HUES48 (cell line): ENCODE measurements around the gene OPCML.

Source experiments
- H3K27ac ChIP-seq: one replicate; pipeline ENCODE4 v1.7.0; 2013; ENCODE audit warnings: low read depth, low read length, inconsistent platforms
- H3K27me3 ChIP-seq: 2 replicates; pipeline ENCODE4 v1.6.1; 2013; ENCODE audit warnings: mild to moderate bottlenecking, low read length; ENCODE audit not compliant: control insufficient read depth, insufficient read depth
- H3K36me3 ChIP-seq: 2 replicates; pipeline ENCODE4 v1.6.1; 2013; ENCODE audit warnings: low read length; ENCODE audit not compliant: control insufficient read depth, insufficient read depth
- H3K4me1 ChIP-seq: 2 replicates; pipeline ENCODE4 v1.6.1; 2013; ENCODE audit warnings: mild to moderate bottlenecking, low read length; ENCODE audit not compliant: control insufficient read depth, insufficient read depth
- H3K4me3 ChIP-seq: 2 replicates; pipeline ENCODE4 v1.5.1; 2013; ENCODE audit warnings: mild to moderate bottlenecking, low read depth, low read length
- H3K9ac ChIP-seq: 2 replicates; pipeline ENCODE4 v1.6.1; 2013; ENCODE audit warnings: mild to moderate bottlenecking, low read depth, low read length, moderate library complexity
- H3K9me3 ChIP-seq: 2 replicates; pipeline ENCODE4 v1.6.1; 2013; ENCODE audit warnings: low read length; ENCODE audit not compliant: control insufficient read depth, insufficient read depth

The OPCML gene

DNA sequence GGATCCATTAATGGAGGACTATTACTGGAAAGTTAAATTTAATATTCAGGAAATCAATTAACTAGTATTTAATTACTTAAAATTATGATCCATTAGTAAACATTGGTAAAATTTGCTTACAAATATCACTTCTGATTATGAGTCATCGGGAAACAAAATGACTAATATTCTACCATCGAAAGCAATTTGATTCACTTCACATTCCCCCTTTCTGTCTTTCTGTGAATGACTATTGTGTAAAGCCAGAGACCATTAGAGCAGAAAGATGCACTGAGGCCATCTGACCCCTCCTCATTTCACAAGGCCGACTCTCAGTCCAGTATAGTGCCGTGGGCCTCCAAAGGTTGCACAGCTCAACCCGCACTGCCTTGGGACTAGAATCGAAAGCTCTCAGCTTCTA lies 619.0 kb downstream of the OPCML start:
- H3K4me1 ChIP-seq = peaks cover 12% of the 10 kb centered on the region
- H3K9ac ChIP-seq = no peak overlapping the region
- H3K27ac ChIP-seq = no peak overlapping the region
- H3K27me3 ChIP-seq = no peaks in the 10 kb centered on the region
- H3K36me3 ChIP-seq = no peaks in the 10 kb centered on the region
- no peaks in the 10 kb centered on the region for H3K9me3 ChIP-seq
- no peak overlapping the region for H3K4me3 ChIP-seq

DNA sequence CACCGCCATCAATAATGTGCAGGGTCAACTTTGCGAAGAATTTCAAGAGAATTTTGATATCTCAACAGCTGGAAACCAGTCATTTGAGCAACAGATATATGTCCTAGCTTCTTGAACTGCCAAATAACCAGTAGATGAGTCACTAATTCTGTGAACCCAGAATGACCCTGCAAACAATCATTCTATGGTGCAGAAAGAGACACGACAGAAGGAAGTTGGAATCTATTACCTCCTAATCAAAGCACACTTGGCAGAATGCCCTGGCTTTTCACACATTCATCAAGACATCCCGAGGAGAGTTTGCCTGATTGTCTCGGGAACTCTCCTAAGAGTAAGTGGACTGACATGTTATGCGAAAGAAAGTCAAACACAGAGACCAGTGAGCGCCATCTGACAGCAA lies 621.1 kb downstream of the OPCML start:
- Histone ChIP-seq H3K9me3 (no peaks in the 10 kb centered on the region), H3K4me1 (peaks cover 12% of the 10 kb centered on the region), H3K9ac (no peak overlapping the region), H3K4me3 (no peak overlapping the region), H3K36me3 (no peaks in the 10 kb centered on the region), H3K27ac (no peak overlapping the region), H3K27me3 (no peaks in the 10 kb centered on the region)

DNA sequence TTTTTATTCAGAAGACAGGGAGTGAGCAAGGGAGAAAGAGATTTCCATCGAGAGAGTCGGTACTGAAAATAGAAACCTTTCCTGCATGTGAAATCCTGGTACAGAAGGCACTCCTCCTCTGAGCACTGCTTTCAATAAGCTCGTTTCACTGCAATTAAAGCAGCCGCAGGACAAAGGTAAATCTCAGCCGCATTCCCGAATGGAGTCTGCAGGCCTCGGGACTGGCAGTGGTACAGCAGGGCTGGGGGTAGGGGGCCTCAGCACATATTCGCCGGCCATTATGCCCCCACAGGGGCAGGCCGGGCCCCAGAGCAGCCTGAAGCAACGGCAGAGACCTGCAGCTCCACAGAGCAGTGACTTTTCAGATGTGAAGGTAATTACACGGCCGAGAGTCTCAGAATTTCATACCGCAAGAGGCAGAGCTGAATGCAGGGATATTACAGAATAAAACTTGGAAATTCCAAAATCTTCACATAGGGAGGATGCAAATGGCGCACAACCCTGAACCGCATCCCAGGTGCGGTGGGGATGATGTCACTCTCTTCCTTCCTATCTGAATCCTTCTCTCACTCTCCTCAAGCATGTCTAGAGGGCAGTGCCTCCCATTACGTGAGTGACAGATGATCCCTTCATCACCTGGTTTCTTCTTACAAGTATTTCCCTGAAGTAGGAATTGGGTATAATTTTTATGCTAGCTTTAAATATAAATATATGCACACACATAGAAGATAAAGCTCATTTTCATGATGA lies 622.1 kb downstream of the OPCML start:
- Histone ChIP-seq H3K4me1 (peaks cover 12% of the 10 kb centered on the region), H3K4me3 (no peak overlapping the region), H3K9me3 (no peaks in the 10 kb centered on the region), H3K27ac (no peak overlapping the region), H3K36me3 (no peaks in the 10 kb centered on the region), H3K9ac (no peak overlapping the region), H3K27me3 (no peaks in the 10 kb centered on the region)

DNA sequence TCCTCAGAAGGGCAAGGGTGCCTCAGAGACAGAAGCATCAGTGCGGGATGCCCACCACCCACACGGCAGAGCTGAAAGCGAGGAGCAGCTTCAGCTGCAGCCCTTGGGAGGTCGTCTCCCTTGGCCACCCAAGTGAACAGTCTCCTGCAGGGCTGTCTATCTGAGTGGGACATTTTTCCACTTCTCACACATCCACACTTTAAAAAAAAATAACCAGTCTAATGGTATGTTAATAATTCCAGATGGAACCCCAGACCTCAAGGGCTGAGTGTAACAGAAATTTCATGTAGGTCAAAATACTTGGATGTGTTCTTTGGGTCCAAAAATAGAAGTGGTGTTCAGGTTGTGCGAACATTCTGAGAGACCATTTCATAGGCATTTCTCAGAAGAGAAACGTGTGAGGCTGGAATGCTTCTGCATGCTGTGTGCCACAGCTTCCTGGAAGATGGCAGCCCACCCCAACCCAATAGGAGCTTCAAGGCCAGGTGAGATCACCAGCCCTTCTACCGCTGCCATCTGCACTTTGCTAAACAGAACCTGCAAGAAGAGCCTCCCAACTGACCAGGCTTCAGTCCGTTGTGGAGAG lies 623.2 kb downstream of the OPCML start:
- no peaks in the 10 kb centered on the region for H3K27me3 ChIP-seq
- H3K4me3 ChIP-seq = no peak overlapping the region
- no peak overlapping the region for H3K27ac ChIP-seq
- H3K4me1 ChIP-seq = peaks cover 17% of the 10 kb centered on the region
- H3K9me3 ChIP-seq = no peaks in the 10 kb centered on the region
- no peaks in the 10 kb centered on the region for H3K36me3 ChIP-seq
- H3K9ac ChIP-seq = no peak overlapping the region

DNA sequence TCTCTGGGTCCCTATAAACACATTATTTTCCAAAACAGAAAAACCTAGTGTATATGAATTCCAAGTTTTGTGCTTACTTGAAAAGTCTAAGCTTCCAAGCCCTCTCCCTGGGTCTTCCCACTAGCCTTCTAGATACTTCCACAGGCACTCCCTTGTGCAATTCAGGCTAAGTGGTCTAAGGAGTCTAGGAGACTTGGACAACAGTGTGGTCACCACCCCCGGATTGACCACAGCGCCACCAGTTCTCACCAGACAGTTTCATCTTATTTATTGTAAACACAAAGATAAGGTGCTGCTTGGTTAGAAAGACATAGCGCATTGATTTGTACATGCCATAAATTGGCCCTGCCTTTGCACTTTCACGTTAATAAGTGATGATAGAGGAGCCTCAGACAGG lies 623.9 kb downstream of the OPCML start:
- Histone ChIP-seq H3K9me3 (no peaks in the 10 kb centered on the region), H3K27ac (no peak overlapping the region), H3K9ac (no peak overlapping the region), H3K4me3 (no peak overlapping the region), H3K4me1 (peaks cover 17% of the 10 kb centered on the region), H3K36me3 (no peaks in the 10 kb centered on the region), H3K27me3 (no peaks in the 10 kb centered on the region)

DNA sequence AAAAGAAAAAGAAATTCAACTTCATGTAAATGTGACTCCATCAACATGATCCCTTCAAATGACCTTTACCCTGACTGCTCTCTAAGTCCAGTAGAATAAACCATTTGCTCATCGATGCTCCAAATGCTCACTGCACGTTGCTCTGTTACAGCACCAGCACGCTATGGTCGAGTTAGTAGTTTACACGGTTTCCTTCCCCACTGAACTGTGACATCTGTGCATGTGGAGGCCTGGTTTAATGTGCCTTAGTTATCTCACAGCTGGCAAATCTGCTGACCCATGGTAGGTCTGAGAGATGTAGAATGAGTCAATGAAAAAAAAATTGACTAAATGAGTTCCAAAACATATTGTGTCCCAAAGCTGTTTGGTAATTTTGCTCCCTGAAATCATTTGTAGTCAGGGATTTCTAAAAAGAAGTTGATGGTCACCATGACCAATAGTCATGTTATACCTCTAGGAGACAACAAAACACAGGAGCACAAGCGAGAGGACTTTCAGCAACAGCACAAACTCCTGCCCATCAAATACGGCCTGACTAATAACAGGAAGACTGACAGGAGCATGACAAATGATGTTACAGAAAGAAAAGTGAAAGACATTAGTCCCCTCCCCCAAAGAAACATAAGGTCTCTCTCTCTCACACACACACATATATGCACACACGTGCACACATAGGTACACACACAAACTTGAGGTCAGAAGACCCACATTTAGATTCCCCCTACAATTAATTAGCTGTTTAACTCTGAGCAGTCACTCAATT lies 624.5 kb downstream of the OPCML start:
- no peaks in the 10 kb centered on the region for H3K36me3 ChIP-seq
- no peak overlapping the region for H3K9ac ChIP-seq
- H3K27me3 ChIP-seq = no peaks in the 10 kb centered on the region
- no peak overlapping the region for H3K27ac ChIP-seq
- 0 out of 2 replicates have a peak, but pooled peaks cover 3% of the 10 kb centered on the region for H3K9me3 ChIP-seq
- H3K4me3 ChIP-seq = no peak overlapping the region
- peaks cover 20% of the 10 kb centered on the region for H3K4me1 ChIP-seq

DNA sequence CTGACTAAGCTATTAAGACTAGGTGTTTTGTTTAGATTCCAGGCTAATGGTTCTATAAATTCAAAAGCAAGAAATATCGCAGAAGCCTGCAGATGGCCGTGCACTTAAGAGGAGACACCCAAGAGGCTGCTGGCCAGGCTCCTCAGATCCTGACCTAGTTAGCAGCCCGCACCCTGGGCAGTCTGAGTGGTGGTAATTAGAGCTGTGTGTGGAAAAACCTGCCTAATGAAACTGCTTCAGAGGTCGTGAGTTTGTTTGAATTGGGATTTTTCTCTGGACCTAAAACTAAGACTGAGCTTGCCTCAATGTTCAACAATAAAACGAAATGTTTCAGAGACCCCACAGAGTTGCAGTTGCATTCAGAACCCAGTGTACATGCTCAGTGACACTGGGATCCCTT lies 627.7 kb downstream of the OPCML start:
- peaks cover 28% of the 10 kb centered on the region for H3K4me1 ChIP-seq

DNA sequence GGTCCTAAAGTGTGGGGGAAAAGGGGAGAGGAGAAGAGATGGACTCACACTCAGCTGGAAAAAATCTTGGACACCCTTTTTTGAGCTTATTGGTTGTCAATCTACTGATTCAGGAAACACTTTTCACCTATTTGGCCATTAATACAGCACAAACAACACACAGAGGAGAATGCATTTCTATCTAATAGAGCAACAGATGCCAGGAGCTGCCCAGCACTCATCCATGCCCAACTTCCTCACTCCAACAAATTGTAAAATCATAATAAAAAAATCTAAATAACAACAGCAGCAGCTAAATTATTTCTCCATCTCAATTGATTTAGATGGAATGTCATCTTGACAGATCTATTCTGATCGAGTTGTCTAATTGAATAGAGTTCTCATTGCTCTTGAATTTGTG lies 628.2 kb downstream of the OPCML start:
- no peaks in the 10 kb centered on the region for H3K36me3 ChIP-seq
- no peaks in the 10 kb centered on the region for H3K27me3 ChIP-seq
- no peak overlapping the region for H3K9ac ChIP-seq
- 0 out of 2 replicates have a peak, but pooled peaks cover 3% of the 10 kb centered on the region for H3K9me3 ChIP-seq
- no peak overlapping the region for H3K4me3 ChIP-seq
- H3K27ac ChIP-seq = no peak overlapping the region
- H3K4me1 ChIP-seq = peaks cover 25% of the 10 kb centered on the region

More for the DNA sequence above, 627.7 kb downstream of the OPCML start:
- H3K27me3 ChIP-seq = no peaks in the 10 kb centered on the region
- no peak overlapping the region for H3K4me3 ChIP-seq
- no peaks in the 10 kb centered on the region for H3K36me3 ChIP-seq
- 0 out of 2 replicates have a peak, but pooled peaks cover 3% of the 10 kb centered on the region for H3K9me3 ChIP-seq
- H3K9ac ChIP-seq = no peak overlapping the region
- no peak overlapping the region for H3K27ac ChIP-seq

DNA sequence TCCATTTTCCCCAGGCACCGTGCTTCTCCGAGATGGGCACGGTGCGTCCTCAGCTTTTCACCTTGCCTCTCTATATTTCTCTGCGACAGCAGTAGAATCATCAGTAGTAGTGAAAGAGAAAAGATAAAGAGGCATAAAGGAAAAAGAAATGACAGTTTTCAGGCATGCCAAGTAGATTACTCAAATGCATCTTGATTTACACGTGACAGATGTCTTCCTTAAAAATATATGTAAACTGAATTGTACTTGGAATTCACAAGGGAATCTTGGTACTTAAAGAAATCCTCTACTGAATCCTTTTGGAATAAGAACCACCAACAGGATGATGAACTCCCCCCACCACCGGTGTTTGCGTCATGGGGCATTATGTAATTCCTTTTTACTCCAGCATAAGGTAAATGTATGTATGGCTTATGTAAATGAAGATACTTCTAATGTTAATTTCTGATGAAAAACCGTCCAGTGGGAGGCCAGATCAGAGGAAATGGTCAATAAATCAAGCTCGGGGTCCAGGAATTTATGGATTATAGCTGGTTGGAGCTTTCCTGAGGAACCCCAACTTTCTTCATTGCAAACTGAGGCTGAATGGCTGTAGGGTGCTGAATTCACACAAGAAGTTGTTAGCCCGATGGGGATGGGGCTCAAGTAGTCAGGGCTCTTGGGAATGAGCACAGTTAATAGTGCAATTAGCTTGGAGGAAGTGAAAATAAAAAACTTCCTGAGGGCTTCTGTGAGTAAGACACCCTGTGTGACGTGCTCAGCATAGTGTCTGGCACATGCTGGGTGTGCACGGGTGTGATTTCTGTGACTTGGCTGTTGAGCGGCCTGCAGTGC lies 630.4 kb downstream of the OPCML start:
- H3K4me3 ChIP-seq = no peak overlapping the region
- no peak overlapping the region for H3K9ac ChIP-seq
- H3K27me3 ChIP-seq = no peaks in the 10 kb centered on the region
- H3K4me1 ChIP-seq = peaks cover 25% of the 10 kb centered on the region
- peak overlapping the region; percentile 71 for H3K27ac ChIP-seq
- 0 out of 2 replicates have a peak, but pooled peaks cover 3% of the 10 kb centered on the region for H3K9me3 ChIP-seq
- no peaks in the 10 kb centered on the region for H3K36me3 ChIP-seq

DNA sequence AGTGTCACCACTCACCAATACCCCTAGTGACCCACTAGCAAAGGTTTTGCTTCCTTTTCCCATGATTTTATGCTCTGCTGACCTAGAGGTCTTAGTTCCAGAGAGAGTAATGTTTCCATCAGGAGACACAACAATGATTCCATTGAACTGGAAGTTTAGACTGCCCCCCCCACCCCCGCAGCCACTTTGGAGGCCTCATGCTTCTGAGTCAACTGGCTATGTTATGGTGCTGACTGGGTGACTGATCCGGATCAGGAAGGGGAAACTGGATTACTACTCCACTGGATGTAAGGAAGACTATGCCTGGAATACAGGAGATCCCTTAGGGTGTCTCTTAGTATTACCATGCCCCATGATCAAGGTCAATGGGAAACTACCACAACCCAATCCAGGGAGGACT lies 633.6 kb downstream of the OPCML start:
- Histone ChIP-seq H3K9me3 (0 out of 2 replicates have a peak, but pooled peaks cover 3% of the 10 kb centered on the region), H3K36me3 (no peaks in the 10 kb centered on the region), H3K4me1 (peaks cover 20% of the 10 kb centered on the region), H3K27me3 (no peaks in the 10 kb centered on the region), H3K9ac (no peak overlapping the region), H3K4me3 (no peak overlapping the region), H3K27ac (no peak overlapping the region)
